Neural progenitor cell (in vitro differentiated cells): ENCODE measurements around the gene SCAMP4. TPM values are rescaled to one million over a fixed set of nuclear protein-coding genes. Genes with fewer than 3 reads are reported as not detected.

ENCODE experiments used
- DNase-seq: peaks from one replicate; pipeline ENCODE4 v3.0.0-alpha.2; 2016; ENCODE audit warnings: low spot score
- H2AFZ ChIP-seq: fragments of 200-600 bp; sonication (generic); replicated peaks from 2 replicates; pipeline ENCODE4 v1.6.1; 2016; ENCODE audit warnings: antibody characterized with exemption
- H3F3A ChIP-seq: fragments of 200-600 bp; sonication (generic); 2 replicates; pipeline ENCODE4 v1.6.1; 2016; ENCODE audit warnings: antibody characterized with exemption, low read depth
- H3K27ac ChIP-seq: fragments of 200-600 bp; sonication (generic); 2 replicates; pipeline ENCODE4 v1.5.1; 2016; ENCODE audit warnings: mild to moderate bottlenecking
- H3K27me3 ChIP-seq: fragments of 200-600 bp; sonication (generic); 2 replicates; pipeline ENCODE4 v1.6.1; 2016; ENCODE audit warnings: mild to moderate bottlenecking, moderate library complexity
- H3K36me3 ChIP-seq: fragments of 200-600 bp; sonication (generic); 2 replicates; pipeline ENCODE4 v1.5.1; 2016
- H3K4me1 ChIP-seq: fragments of 200-600 bp; sonication (generic); 2 replicates; pipeline ENCODE4 v1.6.1; 2016; ENCODE audit warnings: mixed run types
- H3K4me2 ChIP-seq: fragments of 200-600 bp; sonication (generic); 2 replicates; pipeline ENCODE4 v1.6.1; 2016
- H3K4me3 ChIP-seq: fragments of 200-600 bp; sonication (generic); 2 replicates; pipeline ENCODE4 v1.5.1; 2016
- H3K79me2 ChIP-seq: fragments of 200-600 bp; sonication (generic); 2 replicates; pipeline ENCODE4 v1.6.1; 2016; ENCODE audit warnings: low read depth
- H3K9ac ChIP-seq: fragments of 200-600 bp; sonication (generic); 2 replicates; pipeline ENCODE4 v1.6.1; 2016
- H3K9me3 ChIP-seq: fragments of 200-600 bp; sonication (generic); 2 replicates; pipeline ENCODE4 v1.5.1; 2016; ENCODE audit warnings: low read depth
- H4K20me1 ChIP-seq: fragments of 200-600 bp; sonication (generic); 2 replicates; pipeline ENCODE4 v1.6.1; 2016; ENCODE audit warnings: low read depth
- H3K27ac Mint-ChIP-seq: 3 replicates; pipeline ENCODE4 v1.8.0; 2021; ENCODE audit warnings: mixed read lengths
- H3K27me3 Mint-ChIP-seq: 2 replicates; pipeline ENCODE4 v1.8.0; 2022; ENCODE audit warnings: low read depth, mild to moderate bottlenecking, inconsistent platforms, moderate library complexity, mixed read lengths; ENCODE audit not compliant: insufficient read depth
- H3K36me3 Mint-ChIP-seq: 3 replicates; pipeline ENCODE4 v1.8.0; 2021; ENCODE audit warnings: mixed read lengths
- H3K4me1 Mint-ChIP-seq: 3 replicates; pipeline ENCODE4 v1.8.0; 2021; ENCODE audit warnings: mixed read lengths
- H3K4me3 Mint-ChIP-seq: 3 replicates; pipeline ENCODE4 v1.8.0; 2021; ENCODE audit warnings: mild to moderate bottlenecking, moderate library complexity, mixed read lengths
- H3K9me3 Mint-ChIP-seq: 3 replicates; pipeline ENCODE4 v1.8.0; 2020; ENCODE audit warnings: mixed read lengths
- EZH2 ChIP-seq: fragments of 200-600 bp; sonication (generic); IDR thresholded peaks from 2 replicates; pipeline ENCODE4 v1.6.1; 2017; ENCODE audit warnings: antibody characterized with exemption, mild to moderate bottlenecking, moderate library complexity
- EZH2phosphoT487 ChIP-seq: fragments of 200-600 bp; sonication (generic); IDR thresholded peaks from 2 replicates; pipeline ENCODE4 v1.6.1; 2017; ENCODE audit warnings: antibody characterized with exemption
- total RNA-seq: library from RNA; depleted of rRNA; stranded (reverse); fragments of >200 nt; gene quantifications from 2 replicates; pipeline ENCODE4 v1.2.3, GENCODE V29; 2015; ENCODE audit warnings: low replicate concordance
- TF ChIP-seq, protein P1 (sequence below): fragments of 200-600 bp; sonication (generic); IDR thresholded peaks from 2 replicates; pipeline ENCODE4 v1.5.1; 2017; ENCODE audit warnings: antibody characterized with exemption, mild to moderate bottlenecking

The SCAMP4 gene
- total RNA-seq, 1 donor from 2014 or later, result 11.5 TPM

DNA sequence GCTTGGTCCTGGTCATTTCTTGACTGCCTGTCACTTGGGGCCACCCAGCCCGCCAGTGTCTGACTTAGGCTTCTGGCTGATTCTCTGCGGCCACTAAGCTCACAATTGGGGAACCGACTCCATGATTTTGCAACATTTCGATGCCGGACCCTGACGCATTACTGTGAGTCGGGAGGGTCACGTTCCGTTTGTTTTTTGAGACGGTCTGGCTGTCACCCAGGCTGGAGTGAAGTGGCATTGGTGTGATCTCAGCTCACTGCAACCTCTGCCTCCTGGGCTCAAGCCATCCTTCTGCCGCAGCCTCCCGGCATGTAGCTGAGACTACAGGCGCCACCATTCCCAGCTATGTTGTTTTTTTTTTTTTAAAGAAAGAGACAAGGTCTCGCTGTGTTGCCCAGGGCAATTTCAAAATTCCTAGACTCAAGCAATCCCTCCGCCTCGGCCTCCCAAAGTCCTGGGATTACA, 3.2 kb upstream of the SCAMP4 start:
- Histone ChIP-seq H3F3A (peaks cover 23% of the 10 kb centered on the region), H3K36me3 (no peaks in the 10 kb centered on the region), H3K4me3 (no peak overlapping the region), H2AFZ (no peak overlapping the region), H3K4me2 (no peak overlapping the region), H3K9ac (no peak overlapping the region), H3K27me3 (no peaks in the 10 kb centered on the region), H3K4me1 (peaks cover 13% of the 10 kb centered on the region), H3K79me2 (peaks cover 14% of the 10 kb centered on the region), H3K27ac (no peak overlapping the region), H4K20me1 (peaks cover 12% of the 10 kb centered on the region), H3K9me3 (no peaks in the 10 kb centered on the region)
- Mint-ChIP-seq H3K27ac (no peak overlapping the region), H3K9me3 (no peaks in the 10 kb centered on the region), H3K36me3 (peaks cover 2% of the 10 kb centered on the region), H3K27me3 (peaks cover 3% of the 10 kb centered on the region), H3K4me1 (peaks cover 29% of the 10 kb centered on the region), H3K4me3 (no peak overlapping the region)
- TF ChIP-seq EZH2phosphoT487, result no peak
- TF ChIP-seq, protein P1, sequence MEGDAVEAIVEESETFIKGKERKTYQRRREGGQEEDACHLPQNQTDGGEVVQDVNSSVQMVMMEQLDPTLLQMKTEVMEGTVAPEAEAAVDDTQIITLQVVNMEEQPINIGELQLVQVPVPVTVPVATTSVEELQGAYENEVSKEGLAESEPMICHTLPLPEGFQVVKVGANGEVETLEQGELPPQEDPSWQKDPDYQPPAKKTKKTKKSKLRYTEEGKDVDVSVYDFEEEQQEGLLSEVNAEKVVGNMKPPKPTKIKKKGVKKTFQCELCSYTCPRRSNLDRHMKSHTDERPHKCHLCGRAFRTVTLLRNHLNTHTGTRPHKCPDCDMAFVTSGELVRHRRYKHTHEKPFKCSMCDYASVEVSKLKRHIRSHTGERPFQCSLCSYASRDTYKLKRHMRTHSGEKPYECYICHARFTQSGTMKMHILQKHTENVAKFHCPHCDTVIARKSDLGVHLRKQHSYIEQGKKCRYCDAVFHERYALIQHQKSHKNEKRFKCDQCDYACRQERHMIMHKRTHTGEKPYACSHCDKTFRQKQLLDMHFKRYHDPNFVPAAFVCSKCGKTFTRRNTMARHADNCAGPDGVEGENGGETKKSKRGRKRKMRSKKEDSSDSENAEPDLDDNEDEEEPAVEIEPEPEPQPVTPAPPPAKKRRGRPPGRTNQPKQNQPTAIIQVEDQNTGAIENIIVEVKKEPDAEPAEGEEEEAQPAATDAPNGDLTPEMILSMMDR, result no peak
- TF ChIP-seq EZH2, result no peak
- no peak for DNase-seq

DNA sequence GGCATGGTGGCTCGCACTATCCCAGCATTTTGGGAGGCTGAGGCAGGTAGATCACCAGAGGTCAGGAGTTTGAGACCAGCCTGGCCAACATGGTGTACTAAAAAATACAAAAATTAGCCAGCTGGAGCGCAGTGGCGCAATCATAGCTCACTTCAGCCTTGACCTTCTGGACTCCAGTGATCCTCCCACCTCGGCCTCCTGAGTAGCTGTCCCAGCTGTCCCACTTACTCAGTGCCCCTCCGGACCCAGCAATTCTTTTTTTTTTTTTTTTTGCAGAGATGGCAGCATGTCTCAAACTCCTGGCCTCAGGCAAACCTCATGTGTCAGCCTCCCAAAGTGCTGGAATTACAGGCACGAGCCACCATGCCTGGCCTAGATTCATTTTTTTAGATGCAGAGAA, 2.3 kb upstream of the SCAMP4 start:
- H3K9me3 ChIP-seq, result no peaks in the 10 kb centered on the region

DNA sequence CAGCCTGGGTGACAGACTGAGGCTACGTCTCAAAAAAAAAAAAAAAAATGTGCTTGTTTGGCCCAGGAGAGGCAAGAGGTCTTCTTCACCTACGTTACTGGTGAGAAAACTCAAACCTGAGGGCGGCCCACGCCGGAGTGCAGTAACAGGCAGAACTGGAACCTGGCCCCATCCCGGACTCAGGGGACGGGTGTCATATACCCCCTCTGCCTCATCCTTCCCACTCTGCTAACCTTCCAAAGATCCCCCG, 414 bp upstream of the SCAMP4 start:
- peak overlapping the region; percentile 99 for H3K27ac Mint-ChIP-seq
- Histone ChIP-seq H3K4me1 (peaks cover 13% of the 10 kb centered on the region), H3K4me2 (peak overlapping the region; percentile 46), H3K27me3 (no peaks in the 10 kb centered on the region), H3F3A (peaks cover 23% of the 10 kb centered on the region), H3K9me3 (no peaks in the 10 kb centered on the region), H3K4me3 (peak overlapping the region; percentile 20), H3K9ac (no peak overlapping the region), H3K79me2 (peaks cover 42% of the 10 kb centered on the region), H4K20me1 (peaks cover 40% of the 10 kb centered on the region), H3K27ac (no peak overlapping the region), H3K36me3 (no peaks in the 10 kb centered on the region), H2AFZ (peak overlapping the region; percentile 86)
- no peaks in the 10 kb centered on the region for H3K9me3 Mint-ChIP-seq
- TF ChIP-seq, protein P1, result no peak
- no peak for TF ChIP-seq EZH2
- peaks cover 23% of the 10 kb centered on the region for H3K4me1 Mint-ChIP-seq
- H3K27me3 Mint-ChIP-seq, result peaks cover 4% of the 10 kb centered on the region
- H3K4me3 Mint-ChIP-seq, result peak overlapping the region; percentile 82
- peaks cover 2% of the 10 kb centered on the region for H3K36me3 Mint-ChIP-seq
- no peak for DNase-seq

More for the DNA sequence above, 2.3 kb upstream of the SCAMP4 start:
- Histone ChIP-seq H3K36me3 (no peaks in the 10 kb centered on the region), H3F3A (peaks cover 23% of the 10 kb centered on the region), H3K79me2 (peaks cover 24% of the 10 kb centered on the region), H4K20me1 (peaks cover 21% of the 10 kb centered on the region), H3K9ac (no peak overlapping the region), H2AFZ (no peak overlapping the region), H3K4me1 (peaks cover 13% of the 10 kb centered on the region), H3K4me3 (no peak overlapping the region), H3K27me3 (no peaks in the 10 kb centered on the region), H3K27ac (no peak overlapping the region), H3K4me2 (no peak overlapping the region)
- no peak for DNase-seq
- Mint-ChIP-seq H3K9me3 (no peaks in the 10 kb centered on the region), H3K27ac (peak overlapping the region; percentile 79), H3K4me1 (peaks cover 23% of the 10 kb centered on the region), H3K4me3 (no peak overlapping the region), H3K27me3 (peaks cover 3% of the 10 kb centered on the region), H3K36me3 (peaks cover 2% of the 10 kb centered on the region)
- TF ChIP-seq EZH2 (no peak), EZH2phosphoT487 (no peak)
- TF ChIP-seq, protein P1, result no peak
